GM18909 (cell line): ENCODE data around the gene TMEM164.

Experiments used
- ATAC-seq: cut with Tn5 transposase; IDR thresholded peaks from one replicate; pipeline ENCODE4 v1.9.1; 2021; ENCODE audit warnings: mild to moderate bottlenecking; ENCODE audit not compliant: unreplicated experiment, poor library complexity

TMEM164 gene

DNA sequence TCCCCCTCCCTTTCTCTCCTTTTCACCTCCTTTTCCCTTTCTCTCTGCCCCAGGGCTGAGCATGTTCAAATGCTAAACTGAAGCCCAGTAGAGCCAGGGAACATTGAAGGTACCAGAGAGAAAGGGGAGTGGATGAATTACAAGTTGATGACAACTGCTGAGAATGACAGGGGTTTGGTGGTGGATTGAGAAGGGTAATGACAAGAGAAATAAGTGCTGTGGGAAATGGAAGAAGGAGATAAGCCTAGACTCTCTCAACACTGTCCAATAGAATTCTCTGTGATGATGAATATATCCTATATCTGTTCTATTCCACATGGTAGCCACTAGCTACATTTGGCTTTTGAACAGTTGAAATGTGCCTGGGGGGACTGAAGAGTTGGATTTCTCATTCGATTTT lies 154.5 kb downstream of the TMEM164 start:
- no peak for ATAC-seq

DNA sequence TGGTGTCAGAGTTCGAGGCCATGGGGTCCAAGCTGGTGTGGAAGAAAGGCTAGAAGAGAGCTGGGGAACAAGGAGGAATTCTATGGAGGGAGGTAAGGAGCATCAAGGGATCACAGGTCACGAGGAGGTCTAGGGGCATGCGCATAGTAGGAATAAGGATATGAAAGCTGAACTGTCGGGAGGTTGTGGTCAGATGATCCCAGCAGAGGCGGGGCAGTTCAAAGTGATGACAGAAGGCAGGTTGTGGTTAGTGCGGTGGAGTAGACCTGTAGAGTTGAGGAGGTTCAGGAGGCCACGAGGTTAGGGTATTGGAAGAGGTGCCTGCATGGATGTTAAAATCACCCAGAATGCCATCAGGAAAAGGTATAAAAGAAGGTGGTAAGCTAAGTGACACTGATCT lies 156.3 kb downstream of the TMEM164 start:
- no peak for ATAC-seq

DNA sequence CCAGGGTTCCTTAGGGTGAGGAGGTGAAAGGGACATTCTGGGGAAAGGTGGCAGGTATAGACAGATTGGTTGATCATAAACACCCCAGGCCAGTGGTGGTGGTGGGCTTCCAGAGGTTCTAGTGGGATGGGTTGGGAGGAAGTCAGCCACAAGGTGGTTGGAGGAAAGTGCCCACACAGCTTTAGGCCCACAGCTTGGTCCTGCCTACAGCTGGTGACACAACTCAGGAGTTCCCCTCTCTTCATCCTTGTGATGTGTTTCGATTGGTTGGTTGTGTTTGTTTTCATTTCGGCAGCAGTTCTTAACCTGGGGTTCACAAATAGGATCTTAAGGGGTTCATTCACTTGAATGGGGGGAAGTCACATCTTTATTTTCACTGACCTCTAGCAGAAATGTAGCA lies 157.0 kb downstream of the TMEM164 start:
- ATAC-seq: no peak

DNA sequence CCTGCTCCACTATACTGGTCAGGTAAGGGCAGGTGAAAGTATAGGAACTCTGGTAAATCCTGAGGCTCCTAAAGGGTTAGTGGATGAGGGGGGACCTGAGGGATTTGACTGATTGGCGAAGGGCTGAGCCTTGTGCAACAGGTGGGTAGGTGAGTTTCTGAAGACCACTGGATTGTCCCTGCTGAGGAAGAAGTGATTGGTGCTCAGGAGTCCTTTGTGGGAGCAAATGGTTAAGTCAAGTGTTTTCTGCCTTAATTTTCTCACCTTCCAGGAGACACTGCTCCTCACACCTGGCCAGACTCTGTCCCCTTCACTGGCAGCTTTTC lies 158.4 kb downstream of the TMEM164 start:
- ATAC-seq: no peak

DNA sequence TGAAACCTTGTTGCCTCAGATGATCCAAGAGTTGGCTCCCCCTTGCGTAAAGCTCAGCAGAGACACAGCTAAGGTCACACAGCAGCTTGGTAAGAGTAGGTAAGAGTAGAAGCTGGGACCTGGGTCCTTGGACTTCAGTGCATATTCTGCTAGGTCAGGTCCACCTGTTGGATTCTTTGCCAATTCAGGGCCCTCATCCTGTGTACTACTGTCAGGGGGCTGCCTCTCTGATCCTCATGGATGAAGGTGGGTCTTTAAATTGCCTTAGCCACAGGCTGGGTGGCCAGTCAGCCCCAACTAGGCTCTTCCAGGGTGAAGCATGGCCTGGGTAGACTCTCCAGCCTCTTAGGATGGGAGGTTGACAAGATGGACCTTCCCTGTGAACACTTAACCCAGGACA lies 159.2 kb downstream of the TMEM164 start:
- ATAC-seq: no peak

DNA sequence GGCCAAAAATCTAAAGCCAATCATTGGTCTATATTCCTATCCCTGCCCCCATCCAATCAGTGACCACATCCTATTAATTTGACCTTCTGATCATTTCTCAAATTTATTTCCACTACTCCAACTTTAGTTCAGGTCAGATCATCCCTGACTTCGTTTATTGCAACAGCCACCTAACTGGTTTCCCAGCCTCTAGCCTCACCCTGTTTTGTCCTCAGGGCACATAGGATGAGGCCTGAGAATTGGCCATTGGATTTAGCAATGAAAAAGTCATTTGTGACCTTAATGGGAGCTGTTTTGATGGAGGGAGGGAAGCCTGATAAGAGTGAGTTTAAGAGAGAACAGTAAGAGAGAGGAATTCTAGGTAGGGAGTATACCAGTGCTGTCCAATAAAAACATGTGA lies 160.0 kb downstream of the TMEM164 start:
- no peak for ATAC-seq

DNA sequence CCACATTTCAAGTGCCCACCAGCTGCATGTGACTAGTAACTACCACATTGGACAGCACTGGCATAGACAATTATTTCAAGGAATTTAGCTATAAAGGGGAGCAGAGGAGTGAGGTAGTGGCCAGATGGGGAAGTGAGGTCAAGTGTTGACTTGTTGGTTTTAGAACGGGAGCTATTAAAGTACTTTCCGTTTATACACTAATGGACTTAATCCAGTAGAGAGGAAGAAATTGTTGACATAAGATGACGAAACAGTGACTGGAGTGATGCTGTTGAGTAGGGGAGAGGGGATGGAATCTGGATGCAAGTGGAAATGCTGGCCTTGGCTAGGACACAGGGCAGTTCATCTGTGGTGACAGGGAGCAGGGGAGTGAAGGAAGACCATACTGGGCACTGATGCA lies 160.6 kb downstream of the TMEM164 start:
- no peak for ATAC-seq

DNA sequence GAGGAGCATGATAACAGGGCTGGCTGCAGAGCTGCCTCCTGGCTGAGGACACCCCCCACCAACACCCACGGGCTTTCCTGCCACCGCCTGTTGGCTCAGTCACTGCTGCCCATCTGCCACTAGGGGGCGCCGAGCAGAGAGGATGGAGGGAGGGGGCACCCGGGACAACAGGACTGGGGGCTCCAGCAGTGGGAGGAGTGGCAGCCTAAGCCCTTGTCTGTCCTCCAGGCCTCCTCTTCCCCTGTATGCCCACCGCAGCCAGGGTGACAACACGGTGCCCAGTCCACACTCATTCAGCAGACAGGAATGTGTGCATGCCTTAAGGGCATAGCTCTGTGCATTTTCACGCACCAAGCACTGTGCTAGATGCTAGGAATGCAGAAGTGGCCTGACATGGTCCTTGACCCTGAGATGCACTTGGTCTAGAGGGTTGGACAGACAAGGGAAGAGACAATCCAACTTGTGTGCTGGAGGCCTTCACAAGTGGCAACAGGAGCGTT lies 165.1 kb downstream of the TMEM164 start:
- ATAC-seq: no peak

DNA sequence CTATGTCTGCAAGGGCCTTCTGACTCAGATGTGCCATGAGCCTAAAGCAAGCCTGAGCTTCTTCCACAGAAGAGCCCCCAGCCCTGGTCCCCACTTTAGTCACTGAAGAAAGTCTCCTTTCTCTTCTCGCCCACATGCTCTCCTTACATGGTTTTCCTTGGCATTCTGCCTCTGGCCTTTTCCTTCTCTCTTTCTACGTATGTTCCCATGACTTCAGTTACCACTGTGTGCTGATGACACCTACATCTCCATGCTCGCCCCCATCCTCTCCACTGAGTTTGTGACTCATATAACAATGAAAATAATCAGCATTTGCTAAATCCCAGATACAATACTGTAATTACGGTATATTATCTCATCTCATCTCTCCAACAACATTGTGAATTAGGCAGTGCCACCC lies 165.7 kb downstream of the TMEM164 start:
- ATAC-seq: no peak

DNA sequence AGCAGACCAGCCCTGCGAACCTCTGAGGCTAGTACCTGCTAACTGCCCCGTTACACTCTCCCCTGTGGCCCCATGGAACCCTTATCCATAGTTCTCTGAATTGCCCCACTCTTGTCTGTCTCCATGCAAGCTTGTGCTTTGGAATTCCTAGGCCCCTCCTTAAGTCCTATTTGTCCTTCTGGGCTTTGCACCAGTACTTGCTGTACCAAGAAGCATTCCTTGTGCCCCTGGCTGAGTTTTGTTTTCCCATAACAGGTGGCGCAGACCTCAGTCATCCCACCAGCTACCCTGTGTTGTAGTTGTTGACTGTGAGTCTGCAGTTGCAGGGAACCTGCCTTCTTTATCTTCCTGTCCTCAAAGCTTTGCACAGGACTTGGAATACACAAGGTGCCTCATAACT lies 167.1 kb downstream of the TMEM164 start:
- ATAC-seq: no peak

DNA sequence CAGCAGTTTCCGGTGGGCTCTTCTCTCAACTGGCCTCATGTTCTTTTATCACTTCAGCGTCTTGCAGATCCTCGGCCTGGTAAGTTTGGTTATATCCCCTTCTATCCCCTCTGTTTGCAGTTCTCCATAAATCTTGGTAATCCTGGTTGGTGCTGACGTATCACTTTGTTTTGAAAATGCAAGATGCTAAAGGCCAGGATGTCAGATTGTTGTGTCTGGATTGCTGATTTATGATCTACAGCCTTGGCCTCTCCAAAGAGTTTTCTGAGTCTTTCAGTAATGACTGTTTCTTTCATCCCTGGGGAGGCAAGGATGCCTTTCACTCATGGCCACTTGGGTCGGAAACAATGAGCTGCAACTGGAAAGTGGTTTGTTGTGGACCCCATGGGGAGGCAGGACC lies 168.5 kb downstream of the TMEM164 start:
- no peak for ATAC-seq

DNA sequence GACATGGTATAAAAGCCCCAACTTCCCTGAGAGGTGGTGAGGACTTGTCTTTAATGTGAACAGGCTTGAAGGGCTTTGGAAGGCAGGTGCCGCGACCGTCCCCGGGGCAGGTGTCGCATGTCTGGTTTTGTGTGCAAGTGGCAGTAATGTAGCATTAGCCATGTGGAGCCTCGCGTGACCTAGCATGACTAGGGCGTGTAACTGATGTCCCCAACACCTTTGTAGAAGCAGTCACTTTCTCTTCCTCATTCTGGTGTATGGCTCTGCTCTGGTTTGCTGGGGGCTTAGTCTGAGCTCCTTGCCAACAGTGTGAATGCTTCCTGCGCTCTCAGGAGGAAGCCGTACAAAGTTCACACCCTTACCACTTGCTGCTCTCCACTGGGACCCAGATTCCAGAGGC lies 169.3 kb downstream of the TMEM164 start:
- ATAC-seq: peak; percentile 98

DNA sequence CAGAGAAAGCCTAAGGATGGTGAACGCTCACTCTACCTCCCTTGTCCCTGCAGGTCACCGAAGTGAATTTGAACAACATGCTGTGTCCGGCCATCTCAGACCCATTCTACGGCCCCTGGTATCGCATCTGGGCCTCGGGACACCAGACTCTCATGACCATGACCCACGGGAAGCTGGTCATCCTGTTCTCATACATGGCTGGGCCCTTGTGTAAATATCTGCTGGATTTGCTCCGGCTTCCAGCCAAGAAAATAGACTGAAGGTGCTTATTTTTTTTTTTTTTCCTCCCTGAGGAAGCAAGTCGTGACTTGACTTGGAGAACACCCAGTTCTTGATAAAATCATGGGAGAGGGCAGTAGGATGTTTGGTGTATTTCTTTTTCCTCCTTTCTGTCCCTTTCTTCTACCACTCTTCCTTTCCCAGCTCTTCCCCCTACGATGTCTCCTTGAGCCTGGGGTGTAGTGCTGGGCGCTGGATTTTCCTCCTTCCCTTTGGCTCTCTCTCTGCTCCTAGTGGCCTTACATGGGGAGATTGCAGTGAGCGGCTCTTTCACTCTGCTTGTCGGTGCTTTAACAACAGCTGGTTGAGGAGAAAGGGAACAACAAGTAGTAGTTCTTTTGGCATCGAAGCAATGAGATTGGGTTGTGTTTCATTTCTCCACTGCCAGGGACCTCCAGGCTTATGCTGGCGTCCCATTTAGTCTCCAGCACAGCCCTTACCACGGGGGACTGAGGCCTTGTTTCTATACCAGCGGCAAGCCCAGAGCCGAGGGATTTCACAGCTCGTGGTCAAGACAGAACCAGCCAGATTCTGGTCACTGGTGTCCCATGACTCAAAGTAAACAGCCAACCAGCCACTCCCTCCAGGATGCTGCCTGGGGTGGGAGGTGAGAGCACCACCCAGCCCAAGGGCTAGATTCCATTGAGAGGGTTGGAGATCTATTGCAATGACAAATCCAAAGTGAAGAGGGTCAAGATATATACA lies 170.6 kb downstream of the TMEM164 start:
- no peak for ATAC-seq

DNA sequence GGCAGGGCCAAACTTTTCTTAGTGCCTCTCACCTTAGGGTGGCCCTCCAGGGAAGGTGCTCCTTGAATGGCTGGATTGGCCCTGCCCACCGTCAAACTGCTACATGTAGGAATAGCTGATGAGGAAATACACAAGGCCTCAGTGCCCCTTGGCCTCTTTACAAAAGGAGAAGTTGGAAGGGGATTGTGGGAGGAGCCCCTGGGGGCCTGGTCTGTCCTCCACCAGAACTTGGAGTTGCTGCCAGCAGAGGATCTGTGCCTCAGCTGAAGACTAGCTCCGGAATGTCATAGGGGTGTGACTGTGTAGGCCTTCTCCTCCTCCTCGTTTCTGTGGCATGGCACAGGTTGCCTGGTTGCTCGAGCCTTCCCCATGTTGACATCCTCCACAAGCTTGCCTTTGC lies 172.2 kb downstream of the TMEM164 start:
- ATAC-seq: no peak

DNA sequence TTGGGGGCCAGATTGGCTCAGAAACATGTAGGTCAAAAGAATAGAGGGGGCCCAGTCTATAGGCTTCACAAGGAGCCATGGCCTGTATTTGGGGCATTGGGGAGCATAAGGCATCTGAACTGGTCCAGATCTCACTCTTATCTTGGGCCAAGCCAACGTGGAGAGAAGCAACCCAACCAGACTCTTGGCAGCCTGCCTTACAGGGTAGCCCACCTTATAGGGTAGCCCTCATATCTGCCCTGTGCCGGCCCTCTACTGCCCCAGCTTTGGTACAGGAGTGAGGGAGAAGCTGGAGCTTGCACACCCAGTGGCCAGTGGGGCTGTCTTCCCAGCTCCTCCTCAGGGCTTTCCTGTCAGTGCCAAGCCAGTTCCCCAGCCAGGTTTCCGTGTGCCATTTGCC lies 172.8 kb downstream of the TMEM164 start:
- ATAC-seq: no peak

DNA sequence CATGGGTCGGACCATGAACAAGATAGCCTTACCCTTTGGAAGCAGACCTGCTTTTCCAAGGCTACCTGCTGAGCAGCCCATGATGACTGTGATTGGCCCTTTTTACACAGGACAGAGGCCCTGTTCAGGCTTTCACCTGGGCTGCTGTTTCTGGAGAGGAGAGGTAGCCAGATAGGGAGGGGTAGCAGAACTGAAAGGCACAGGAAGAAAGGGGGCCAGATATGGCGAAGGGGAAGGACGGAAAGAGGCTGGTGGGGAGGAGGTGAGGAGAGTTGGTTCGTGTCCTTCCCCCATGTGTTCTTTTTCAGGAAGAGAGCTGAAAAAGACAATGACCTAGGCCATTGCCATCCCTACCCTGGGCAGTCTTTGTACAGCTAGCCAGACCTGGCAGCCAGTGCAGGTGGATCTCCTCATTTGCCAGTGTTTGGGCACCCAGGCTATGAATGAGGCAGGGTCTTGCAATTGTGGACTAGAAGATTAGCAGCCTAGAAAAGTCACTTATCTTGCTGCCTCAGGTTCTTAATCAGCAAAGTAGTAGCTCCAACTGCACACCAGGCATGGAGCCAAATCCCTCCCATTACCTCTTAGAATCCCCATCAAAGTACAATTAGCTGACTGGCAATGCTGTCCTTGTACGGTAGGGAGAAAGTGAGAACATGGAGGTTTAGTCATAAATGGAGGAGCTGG lies 175.4 kb downstream of the TMEM164 start:
- no peak for ATAC-seq

DNA sequence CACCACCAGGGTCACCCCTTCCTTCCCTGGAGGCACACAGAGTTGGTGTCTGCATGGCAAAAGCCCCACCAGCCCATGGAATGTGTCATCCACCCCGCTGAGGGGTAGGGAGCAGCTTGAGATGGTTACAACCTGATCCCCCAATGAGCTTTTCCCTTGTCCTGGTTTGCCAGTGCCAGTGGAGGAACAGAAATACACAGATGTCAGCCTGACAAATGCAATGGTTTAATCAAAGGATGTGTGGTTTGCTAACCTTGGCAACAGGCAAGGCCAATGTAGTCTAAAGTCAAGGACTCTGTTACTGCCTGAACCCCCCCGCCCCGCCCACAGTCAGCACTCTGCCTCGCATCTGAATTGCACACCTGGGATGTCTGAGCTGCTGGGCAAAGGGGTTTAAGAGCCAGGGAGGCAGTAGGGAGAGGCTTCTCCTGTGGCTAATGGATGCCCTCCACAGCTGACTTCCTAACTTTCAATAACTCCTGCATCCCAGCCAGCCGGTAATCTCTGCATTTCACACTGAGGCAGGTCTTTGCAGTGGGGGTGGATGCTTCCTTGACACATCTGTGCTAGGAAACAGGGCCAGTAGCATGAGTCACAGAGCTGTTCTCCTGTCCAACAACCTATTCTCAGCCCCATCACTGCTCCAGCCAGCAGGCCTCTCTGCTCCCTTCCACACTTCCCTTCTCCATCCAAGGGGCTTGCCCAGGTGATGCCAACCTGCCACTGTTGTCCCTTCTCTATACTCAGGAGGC lies 177.4 kb downstream of the TMEM164 start:
- ATAC-seq: peak; percentile 22

DNA sequence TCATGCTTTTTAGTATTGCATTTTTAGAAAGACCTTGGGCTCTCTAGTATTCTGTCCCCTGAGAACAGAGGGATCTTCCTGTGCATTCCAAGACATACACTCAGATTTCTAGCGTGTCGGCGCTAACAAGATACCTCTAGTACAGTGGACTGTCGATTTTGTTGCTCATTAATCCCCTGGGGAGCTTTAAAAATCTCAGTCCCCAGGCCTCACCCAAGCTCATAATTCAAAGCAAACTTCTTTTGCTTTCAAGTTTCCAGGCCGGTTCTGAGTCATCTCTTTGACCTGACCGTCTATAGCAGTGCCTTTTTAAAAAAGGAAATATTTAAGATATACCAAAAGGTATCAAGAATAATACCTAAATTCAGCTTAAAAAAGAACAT lies 178.0 kb downstream of the TMEM164 start:
- ATAC-seq: peak; percentile 74

DNA sequence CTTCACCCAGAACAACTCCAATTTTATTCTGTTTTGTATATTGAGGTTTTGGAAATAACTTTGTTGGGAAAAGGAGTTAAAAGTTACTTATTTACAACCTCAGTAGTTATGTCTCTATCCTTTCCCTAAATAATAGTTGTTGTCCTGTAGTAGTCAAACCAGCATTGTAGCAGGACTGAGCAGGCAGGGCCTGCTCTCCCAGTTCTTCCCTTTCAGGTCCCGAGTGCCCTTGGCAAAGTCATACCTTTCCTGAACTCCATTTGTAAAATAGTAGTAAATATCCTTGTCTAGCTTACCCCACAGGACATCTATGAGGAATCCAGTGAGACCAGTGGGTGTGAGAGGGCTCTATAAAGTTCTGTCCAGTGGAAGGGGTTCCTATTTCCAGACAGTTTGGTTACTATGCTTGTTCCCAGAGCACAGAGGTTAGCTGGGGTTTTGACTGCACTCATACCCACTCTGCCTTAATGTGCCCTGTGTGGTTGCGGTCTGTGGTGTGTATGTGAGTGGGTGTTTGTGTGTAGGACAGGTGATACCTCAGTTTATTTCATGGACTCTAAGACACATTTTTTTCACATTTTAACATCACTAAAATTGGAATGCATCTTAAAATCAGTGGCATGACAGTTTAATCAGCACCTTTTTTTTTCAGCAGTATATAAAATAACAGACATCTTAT lies 178.7 kb downstream of the TMEM164 start:
- ATAC-seq: no peak

DNA sequence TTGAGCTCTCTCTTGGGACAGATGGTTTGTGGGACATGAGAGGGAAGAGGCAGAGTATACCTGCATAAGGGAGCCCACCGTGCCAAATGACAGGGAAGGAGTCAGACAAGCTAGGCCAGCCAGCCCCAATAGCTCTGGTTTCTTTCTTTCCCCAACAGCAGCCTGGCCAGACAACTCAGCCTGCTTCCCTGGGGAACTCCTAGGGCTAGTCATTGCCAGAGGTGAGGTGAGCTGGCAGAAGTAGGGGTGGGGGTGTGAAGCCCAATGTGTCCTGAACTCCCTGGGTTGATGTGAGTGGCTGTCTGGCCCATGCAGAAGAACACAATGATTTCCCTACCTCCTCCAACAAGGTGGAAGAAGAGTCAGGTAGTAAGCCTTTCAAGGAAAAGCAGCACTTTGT lies 179.4 kb downstream of the TMEM164 start:
- ATAC-seq: no peak
